Cerebellar nuclear complex (tissue), 1 donor: ENCODE data around the gene PRR19.

Source experiments
- DNase-seq, 2 experiments: peaks; one replicate each; lab custom pipeline; 2025; lab: John Stamatoyannopoulos, UW

PRR19 gene

GRCh38 chr19:42271861-42272534 is 29.9 kb upstream of the PRR19 start:
- no peak for DNase-seq

GRCh38 chr19:42272535-42272897 is 29.4 kb upstream of the PRR19 start:
- no peak for DNase-seq

GRCh38 chr19:42272989-42273406 is 28.9 kb upstream of the PRR19 start:
- DNase-seq: no peak

DNA sequence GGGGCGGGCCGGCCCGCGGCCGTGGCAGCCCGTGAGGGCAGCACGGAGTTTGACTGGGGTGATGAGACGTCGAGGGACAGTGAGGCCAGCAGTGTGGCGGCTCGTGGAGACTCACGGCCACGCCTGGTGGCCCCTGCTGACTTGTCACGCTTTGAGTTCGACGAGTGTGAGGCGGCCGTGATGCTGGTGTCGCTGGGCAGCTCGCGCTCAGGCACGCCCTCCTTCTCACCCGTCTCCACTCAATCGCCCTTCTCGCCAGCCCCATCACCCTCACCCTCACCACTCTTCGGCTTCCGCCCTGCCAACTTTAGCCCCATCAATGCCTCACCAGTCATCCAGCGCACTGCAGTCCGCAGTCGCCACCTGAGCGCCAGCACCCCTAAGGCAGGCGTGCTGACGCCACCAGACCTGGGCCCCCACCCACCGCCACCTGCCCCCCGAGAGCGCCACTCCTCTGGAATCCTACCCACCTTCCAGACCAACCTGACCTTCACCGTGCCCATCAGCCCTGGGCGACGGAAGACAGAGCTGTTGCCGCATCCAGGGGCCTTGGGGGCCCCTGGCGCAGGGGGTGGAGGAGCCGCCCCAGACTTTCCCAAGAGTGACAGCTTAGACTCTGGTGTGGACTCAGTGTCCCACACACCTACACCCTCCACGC is 28.4 kb upstream of the PRR19 start:
- DNase-seq: no peak

DNA sequence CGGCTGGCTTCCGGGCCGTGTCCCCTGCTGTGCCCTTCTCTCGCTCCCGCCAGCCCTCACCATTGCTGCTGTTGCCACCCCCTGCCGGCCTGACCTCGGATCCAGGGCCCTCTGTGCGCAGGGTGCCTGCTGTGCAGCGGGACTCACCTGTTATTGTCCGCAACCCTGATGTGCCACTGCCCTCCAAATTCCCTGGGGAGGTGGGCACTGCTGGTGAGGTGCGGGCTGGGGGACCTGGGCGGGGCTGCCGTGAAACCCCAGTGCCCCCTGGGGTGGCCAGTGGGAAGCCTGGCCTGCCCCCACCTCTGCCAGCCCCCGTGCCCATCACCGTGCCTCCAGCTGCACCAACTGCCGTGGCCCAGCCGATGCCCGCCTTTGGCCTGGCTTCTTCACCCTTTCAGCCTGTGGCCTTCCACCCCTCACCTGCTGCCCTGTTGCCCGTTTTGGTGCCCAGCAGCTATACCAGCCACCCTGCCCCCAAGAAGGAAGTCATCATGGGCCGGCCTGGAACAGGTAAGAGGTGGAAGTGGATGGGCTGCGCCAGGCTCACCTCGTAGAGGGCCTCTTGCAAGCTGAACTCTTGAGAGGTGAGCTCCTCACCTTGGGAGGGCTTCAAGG is 27.8 kb upstream of the PRR19 start:
- DNase-seq: no peak

- DNase-seq: peak in 1 of 2 experiments; percentile 41
Observed at GRCh38 chr19:42275103-42275502, 26.8 kb upstream of the PRR19 start.

DNA sequence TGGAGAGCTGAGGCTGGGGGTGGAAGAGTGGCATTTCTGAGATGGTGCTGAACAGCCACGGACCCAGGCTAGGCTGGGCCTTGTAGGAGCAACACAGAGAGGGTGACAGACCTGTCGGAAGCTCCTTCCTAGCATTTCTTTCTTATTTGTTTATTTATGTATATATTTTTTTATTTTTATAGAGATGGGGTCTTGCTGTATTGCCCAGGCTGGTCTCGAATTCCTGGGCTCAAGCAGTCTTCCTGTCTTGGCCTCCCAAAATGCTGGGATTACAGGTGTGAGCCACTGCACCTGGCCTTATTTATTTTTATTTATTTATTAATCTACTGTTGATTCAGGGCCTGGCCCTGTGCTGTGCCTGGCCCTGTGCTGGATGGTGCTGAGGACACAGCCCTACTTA is 26.4 kb upstream of the PRR19 start:
- no peak for DNase-seq

DNA sequence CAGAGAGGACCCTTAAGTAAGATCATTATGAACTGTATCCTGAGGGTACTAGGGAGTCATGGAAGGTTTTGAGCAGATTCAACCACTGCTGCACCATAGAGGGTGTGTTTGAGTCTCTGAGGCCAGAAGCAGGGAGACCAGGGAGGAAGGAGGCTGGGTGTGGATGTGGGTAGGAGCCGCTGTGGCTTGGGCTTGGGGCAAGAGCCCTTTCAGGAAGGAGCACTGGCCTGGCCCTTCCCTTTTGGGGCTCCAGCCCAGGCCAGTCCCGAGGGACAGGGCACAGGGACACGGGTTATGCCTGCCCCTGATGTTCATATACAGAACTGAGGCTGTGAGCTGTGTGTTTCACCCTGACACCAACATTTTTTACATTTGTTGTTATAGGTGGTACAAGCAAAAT is 25.6 kb upstream of the PRR19 start:
- no peak for DNase-seq

DNA sequence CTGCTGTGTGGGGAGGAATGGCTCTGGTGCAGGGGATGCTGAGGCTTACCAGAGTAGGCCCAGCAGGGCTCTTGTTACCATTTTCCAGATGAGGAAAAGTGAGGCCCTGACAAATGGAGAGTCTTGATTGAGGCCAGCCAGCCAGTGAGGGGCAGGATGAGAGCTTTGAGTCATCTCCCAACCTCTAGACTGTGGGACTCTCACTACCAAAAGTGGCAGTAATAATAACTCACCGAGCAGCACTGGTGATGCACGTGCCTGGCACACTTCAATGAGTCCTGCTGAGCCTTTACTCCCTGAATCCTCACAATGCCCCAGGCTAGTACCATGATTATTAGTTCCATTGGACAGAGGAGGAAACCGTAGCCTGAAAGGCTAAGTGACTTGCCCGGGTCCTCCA is 25.1 kb upstream of the PRR19 start:
- no peak for DNase-seq

DNA sequence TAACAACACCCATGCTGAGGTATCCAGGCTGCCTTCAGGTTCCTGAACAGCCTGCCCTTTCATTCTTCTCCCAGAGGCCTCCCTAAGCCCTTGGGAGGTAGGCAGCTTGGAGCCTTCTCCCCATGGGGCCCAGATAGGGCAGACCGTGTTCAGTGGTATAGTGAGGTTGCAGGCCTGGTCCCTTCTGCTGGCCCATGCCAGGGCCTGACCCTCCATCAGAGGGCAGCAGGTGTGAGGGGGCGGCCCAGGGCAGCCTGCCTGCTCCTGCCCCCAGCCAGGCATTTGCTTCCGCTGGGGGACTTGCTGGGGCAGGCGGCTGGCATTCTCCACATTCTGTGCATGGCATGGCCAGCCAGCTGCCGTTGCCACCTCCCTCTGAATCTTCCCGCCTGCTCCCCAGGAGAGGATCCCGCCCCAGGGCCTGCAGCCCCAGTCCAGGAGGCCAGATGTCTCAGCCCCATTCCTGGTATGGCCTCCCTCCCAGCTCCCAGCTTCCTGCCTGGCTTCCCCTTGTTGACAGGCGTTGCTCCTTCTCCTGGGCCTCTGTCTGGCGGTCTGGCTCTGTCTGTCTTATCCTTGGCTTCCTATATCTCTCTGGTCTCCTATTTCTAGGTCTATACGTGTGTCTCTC is 24.0 kb upstream of the PRR19 start:
- no peak for DNase-seq

GRCh38 chr19:42278452-42279154 is 23.3 kb upstream of the PRR19 start:
- DNase-seq: no peak

DNA sequence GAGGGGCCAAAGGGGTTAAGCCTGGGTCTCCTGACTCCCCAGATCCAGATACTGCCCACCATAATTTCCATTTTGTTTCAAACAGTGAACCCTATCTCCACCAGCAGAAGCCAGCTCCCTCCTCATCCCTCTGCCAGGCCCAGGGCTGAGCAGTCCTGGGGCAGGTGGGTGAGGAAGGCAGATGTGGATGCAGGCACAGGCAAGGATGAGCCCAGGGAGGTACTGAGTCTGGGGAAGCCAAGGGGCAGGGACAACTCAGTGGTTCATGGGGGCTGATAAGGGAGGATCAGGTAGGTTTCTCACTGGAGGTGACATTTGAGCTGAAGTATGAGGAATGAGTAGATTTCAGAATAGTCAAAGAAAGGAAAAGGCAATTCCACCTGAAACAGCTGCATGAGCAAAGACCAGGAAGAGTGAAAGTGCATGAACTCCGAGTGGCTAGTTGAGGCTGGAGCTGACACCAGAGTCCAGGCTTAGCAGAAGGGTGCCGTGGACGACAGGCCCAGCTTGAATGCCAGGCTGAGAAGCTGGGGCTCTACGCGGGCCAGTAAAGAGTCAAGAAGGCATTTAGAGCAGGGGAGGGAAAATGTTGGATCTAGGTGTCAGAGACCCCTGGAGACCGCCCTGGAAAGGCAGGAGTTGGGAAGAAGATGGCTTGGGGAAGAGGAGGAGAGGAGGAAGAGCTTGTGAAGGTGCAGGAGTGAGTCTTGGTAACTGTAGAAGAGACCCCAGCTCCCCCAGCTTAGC is 22.6 kb upstream of the PRR19 start:
- DNase-seq: no peak

- peak in 1 of 2 experiments; percentile 56 for DNase-seq
Observed at GRCh38 chr19:42279902-42280814, 21.8 kb upstream of the PRR19 start.

DNA sequence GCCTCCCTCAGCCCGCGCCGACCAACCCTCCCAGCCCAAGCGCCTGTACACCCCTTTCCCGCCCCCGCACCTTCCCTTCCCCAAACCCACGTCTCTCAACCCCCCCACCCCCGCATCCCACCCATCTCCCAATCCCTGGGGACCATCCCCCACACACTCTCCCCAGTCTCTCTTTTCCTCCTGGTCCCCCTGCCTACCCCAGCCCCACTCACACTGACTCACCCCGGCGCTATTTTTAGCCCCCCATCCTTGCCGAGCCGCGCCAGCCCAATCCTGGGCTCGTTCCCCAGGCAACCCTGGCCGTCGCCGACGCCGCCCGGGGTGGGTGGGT is 21.2 kb upstream of the PRR19 start:
- no peak for DNase-seq

- no peak for DNase-seq
Observed at GRCh38 chr19:42281146-42281826, 20.6 kb upstream of the PRR19 start.

- no peak for DNase-seq
Observed at GRCh38 chr19:42281827-42282762, 19.8 kb upstream of the PRR19 start.

- DNase-seq: no peak
Observed at GRCh38 chr19:42282819-42283187, 19.1 kb upstream of the PRR19 start.

DNA sequence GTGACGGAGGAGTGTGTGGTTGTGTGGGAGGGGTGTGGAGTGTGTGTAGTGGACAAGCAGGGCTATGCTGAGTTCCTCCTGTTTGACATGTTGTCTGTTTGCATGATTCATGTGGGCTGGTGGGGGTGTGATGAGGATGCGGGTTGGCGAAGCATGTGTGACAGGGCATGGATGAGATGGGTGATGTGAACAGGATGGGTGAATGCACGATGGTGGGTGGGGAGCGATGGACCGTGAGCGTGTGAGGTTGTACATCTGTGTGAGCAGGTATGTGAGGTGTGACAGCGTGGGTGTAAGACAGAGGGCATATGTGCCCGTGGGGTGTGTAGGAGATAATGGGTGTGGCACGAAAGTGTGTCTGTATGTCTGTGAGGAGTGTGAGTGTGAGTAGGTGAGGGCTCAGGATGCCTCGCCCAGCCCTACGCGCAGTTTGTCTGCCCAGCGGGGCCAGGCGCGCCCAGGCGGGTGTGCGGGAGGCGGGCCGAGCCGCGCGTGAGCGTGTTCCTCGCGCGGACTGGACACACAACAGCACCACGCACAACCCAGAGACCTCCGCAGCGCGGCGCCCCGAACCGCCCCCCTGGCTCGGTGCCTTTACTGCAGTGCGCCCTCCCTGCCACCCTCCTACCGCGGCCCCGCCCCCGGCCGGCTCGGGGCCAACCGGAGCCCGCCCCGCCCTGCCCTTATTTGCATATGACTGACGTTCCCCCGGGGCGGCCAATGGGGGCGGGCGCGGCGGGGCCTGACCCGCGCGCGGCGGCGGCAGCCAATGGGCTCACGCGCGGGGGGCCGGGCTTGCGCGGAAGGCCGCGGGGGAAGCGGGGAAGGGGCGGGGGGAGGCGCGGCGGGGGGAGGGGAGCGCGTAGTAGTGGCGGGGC is 18.5 kb upstream of the PRR19 start:
- peak; percentile 53 to 82 for DNase-seq
